ENCODE results near the gene LPP. TPM values are rescaled to one million over a fixed set of nuclear protein-coding genes. Genes with fewer than 3 reads are reported as not detected.

The LPP gene
- total RNA-seq, 4 donors from 2014 or later = 141 to 248 (median 185) TPM

GRCh38 chr3:188335656-188336055 lies 181.7 kb downstream of the LPP start:
- TF ChIP-seq CTCF (IDR thresholded peaks at IDR 0.05; ENCODE audit: low read depth) = no peak

DNA sequence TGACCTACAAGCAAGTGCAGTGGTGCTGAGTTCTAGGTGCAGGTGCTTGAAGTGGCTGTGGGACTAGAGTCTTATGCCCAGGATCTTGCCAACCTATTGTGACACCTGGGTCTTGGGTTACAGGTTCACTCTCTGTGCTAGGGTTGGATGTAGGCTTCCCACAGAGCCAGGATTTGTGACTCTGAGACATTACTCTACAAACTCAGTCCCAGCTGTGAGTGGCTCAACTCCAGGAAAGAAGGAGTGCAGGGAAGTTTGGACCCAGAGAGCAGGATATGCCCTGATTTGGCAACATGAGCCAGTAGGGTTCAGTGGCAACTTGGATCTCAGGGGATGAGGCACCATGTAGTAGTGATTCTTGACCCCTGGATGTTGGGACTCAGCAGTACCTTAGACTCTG lies 182.2 kb downstream of the LPP start:
- TF ChIP-seq CTCF (IDR thresholded peaks at IDR 0.05; ENCODE audit: low read depth) = no peak

DNA sequence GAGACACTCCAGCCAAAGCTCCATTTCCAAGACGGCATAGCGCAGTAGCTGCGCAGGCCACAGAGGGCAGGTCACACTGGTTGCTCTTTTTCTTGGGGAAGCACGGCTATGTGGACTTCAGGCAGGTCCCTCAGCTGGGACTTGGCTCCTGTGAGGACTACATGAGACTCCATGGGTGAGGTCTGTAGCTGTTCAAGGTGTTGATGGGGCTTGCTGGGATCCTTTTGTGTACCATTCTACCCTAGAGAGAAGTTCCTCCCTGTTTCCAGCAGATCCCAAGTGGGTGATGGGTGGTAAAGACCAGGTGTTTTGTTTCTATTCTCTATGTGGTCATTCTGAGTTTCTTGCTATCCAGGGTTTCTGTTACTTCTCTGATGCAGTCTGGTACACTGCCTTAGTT lies 183.3 kb downstream of the LPP start:
- no peak for TF ChIP-seq CTCF (IDR thresholded peaks at IDR 0.05; ENCODE audit: low read depth)

- TF ChIP-seq CTCF (IDR thresholded peaks at IDR 0.05; ENCODE audit: low read depth) = no peak
Measured at GRCh38 chr3:188338086-188338485, 184.1 kb downstream of the LPP start.

- TF ChIP-seq CTCF (IDR thresholded peaks at IDR 0.05; ENCODE audit: low read depth) = no peak
Measured at GRCh38 chr3:188339410-188340295, 185.7 kb downstream of the LPP start.

DNA sequence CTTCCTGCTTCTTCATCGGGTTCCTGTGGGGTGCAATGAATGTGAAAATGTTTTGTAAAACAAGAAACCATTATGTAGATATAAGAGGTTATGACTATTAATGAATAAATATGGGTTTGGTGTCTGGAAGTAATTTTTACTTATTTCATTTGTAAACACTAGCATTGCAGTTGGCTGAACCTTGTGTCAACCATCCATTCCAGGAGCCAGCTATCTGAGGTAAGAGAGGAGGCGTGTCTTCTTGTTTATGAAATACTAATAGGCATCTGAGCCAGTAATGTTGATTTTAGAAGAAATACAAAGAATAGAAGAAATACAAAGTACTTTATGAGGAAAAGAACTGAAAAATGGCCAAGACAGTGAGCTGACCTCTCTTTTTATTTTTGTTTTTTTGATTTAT lies 187.5 kb downstream of the LPP start:
- TF ChIP-seq CTCF (IDR thresholded peaks at IDR 0.05; ENCODE audit: low read depth) = no peak

DNA sequence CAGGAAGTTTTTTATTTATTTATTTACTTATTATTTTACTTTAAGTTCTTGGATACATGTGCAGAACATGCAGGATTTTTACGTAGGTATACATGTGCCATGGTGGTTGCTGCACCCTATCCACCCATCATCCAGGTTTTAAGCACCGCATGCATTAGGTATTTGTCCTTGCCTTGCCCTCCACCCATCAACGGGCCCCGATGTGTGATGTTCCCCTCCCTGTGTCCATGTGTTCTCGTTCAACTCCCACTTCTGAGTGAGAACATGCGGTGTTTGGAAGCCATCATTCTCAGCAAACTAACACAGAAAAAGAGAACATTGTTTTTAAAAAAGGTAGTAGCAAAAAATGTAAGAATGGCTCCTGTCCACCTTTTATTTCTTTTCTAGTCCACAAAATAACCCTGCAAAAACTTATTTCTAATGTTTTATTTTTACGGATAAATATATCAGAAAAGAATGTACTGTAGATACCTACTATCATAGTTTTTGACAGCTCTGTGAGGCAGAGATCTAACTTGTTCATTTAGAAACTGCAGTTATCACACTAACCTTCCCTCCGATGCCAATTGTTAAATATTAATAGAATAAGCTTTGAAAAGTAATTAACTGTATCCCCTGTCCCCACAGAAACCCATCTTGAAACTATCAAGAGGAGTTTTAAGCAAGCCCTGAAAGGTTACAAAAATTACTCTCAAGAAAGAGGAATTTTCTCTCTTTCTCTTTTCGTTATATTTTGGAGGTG lies 189.2 kb downstream of the LPP start:
- TF ChIP-seq CTCF (IDR thresholded peaks at IDR 0.05; ENCODE audit: low read depth) = no peak
